Astrocyte (in vitro differentiated cells and primary cell): ENCODE data around the gene SECISBP2L. TPM values are rescaled to one million over a fixed set of nuclear protein-coding genes. Genes with fewer than 3 reads are reported as not detected.

Source experiments
- DNase-seq: peaks from one replicate; pipeline ENCODE4 v3.0.0-alpha.2; 2010; ENCODE audit warnings: low read depth
- FAIRE-seq: peaks from 2 replicates; lab custom pipeline; 2011; peaks lifted over from hg19 to GRCh38; lab: Jason Lieb, UNC
- H2AFZ ChIP-seq: 2 replicates; pipeline ENCODE4 v1.6.0; 2012; ENCODE audit warnings: low read depth, low read length, inconsistent platforms
- H3K27ac ChIP-seq: 2 replicates; pipeline ENCODE4 v1.5.1; 2011; ENCODE audit warnings: low read depth, low read length, inconsistent platforms
- H3K27me3 ChIP-seq: 2 replicates; pipeline ENCODE4 v1.6.0; 2011; ENCODE audit warnings: low read length, inconsistent platforms; ENCODE audit not compliant: insufficient read depth
- H3K36me3 ChIP-seq: 2 replicates; pipeline ENCODE4 v1.5.1; 2011; ENCODE audit warnings: low read length, inconsistent platforms; ENCODE audit not compliant: insufficient read depth
- H3K4me1 ChIP-seq: 2 replicates; pipeline ENCODE4 v1.5.1; 2011; ENCODE audit warnings: low read length, inconsistent platforms; ENCODE audit not compliant: insufficient read depth
- H3K4me2 ChIP-seq: 2 replicates; pipeline ENCODE4 v1.6.0; 2012; ENCODE audit warnings: low read length, inconsistent platforms
- H3K4me3 ChIP-seq: 2 replicates; pipeline ENCODE4 v1.5.1; 2011; ENCODE audit warnings: low read depth, mild to moderate bottlenecking, low read length, inconsistent platforms; ENCODE audit not compliant: insufficient read depth
- H3K79me2 ChIP-seq: 2 replicates; pipeline ENCODE4 v1.6.0; 2012; ENCODE audit warnings: mild to moderate bottlenecking, low read length, inconsistent platforms; ENCODE audit not compliant: insufficient read depth
- H3K9ac ChIP-seq: 2 replicates; pipeline ENCODE4 v1.6.0; 2012; ENCODE audit warnings: mild to moderate bottlenecking, low read length, inconsistent platforms
- H3K9me3 ChIP-seq: 2 replicates; pipeline ENCODE4 v1.5.1; 2012; ENCODE audit warnings: low read depth, mild to moderate bottlenecking, low read length, inconsistent platforms; ENCODE audit not compliant: insufficient read depth
- H4K20me1 ChIP-seq: 2 replicates; pipeline ENCODE4 v1.6.0; 2012; ENCODE audit warnings: low read length, inconsistent platforms; ENCODE audit not compliant: insufficient read depth
- H3K27ac Mint-ChIP-seq: one replicate; pipeline ENCODE4 v1.8.0; 2021; ENCODE audit warnings: mild to moderate bottlenecking, mixed read lengths; ENCODE audit not compliant: unreplicated experiment
- H3K27me3 Mint-ChIP-seq: one replicate; pipeline ENCODE4 v1.8.0; 2021; ENCODE audit warnings: low read depth, mixed read lengths; ENCODE audit not compliant: unreplicated experiment
- H3K36me3 Mint-ChIP-seq: one replicate; pipeline ENCODE4 v1.8.0; 2021; ENCODE audit warnings: low read depth, mixed read lengths; ENCODE audit not compliant: unreplicated experiment
- H3K4me1 Mint-ChIP-seq: one replicate; pipeline ENCODE4 v1.8.0; 2021; ENCODE audit warnings: low read depth, mixed read lengths; ENCODE audit not compliant: unreplicated experiment
- H3K4me3 Mint-ChIP-seq: one replicate; pipeline ENCODE4 v1.8.0; 2021; ENCODE audit warnings: mild to moderate bottlenecking, moderate library complexity, mixed read lengths; ENCODE audit not compliant: unreplicated experiment
- H3K9me3 Mint-ChIP-seq: one replicate; pipeline ENCODE4 v1.8.0; 2021; ENCODE audit warnings: mild to moderate bottlenecking, mixed read lengths; ENCODE audit not compliant: unreplicated experiment
- CTCF ChIP-seq: IDR thresholded peaks from 2 replicates; pipeline ENCODE4 v1.5.1; 2011; ENCODE audit warnings: low read depth, mild to moderate bottlenecking, inconsistent platforms, low read length, moderate library complexity; ENCODE audit not compliant: insufficient read depth
- EZH2 ChIP-seq: IDR thresholded peaks from 2 replicates; pipeline ENCODE4 v1.6.1; 2012; ENCODE audit warnings: mild to moderate bottlenecking, low read length, inconsistent platforms; ENCODE audit not compliant: insufficient read depth
- total RNA-seq: library from RNA; stranded (reverse); gene quantifications from 2 replicates; pipeline ENCODE4 v1.2.1, GENCODE V29; 2021

The SECISBP2L gene
- total RNA-seq, 1 donor from 2014 or later = 52.5 TPM

DNA sequence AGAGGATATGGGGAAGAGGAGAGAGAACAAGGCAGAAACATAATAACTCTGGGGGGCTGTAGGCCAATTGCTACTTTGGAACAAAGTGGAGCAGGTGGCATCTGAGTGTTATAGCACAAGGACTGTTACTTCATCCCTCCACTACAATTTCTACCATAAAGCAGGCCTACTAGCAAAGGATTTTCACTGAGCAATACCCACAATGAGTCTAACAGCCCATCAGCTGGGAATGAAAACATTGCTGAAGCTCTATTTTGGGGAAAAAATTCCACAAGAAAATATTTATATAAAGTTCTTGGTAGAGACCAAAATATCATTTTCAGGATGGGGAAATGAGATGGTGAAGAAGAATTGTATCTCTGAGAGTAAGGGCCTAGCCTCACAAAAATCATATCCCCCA, 78.9 kb downstream of the SECISBP2L start:
- Mint-ChIP-seq H3K4me3 (no peak overlapping the region), H3K9me3 (peaks cover 4% of the 10 kb centered on the region), H3K27me3 (no peaks in the 10 kb centered on the region), H3K36me3 (no peaks in the 10 kb centered on the region), H3K4me1 (peaks cover 19% of the 10 kb centered on the region), H3K27ac (no peak overlapping the region)
- no peak for TF ChIP-seq CTCF
- no peak for TF ChIP-seq EZH2
- no peak for FAIRE-seq
- Histone ChIP-seq H3K36me3 (no peaks in the 10 kb centered on the region), H3K9ac (no peak overlapping the region), H4K20me1 (no peaks in the 10 kb centered on the region), H3K4me1 (peaks cover 24% of the 10 kb centered on the region), H2AFZ (no peak overlapping the region), H3K4me2 (peak overlapping the region; percentile 13), H3K27me3 (no peaks in the 10 kb centered on the region), H3K79me2 (no peaks in the 10 kb centered on the region), H3K27ac (no peak overlapping the region), H3K4me3 (no peak overlapping the region), H3K9me3 (no peaks in the 10 kb centered on the region)
- no peak for DNase-seq

DNA sequence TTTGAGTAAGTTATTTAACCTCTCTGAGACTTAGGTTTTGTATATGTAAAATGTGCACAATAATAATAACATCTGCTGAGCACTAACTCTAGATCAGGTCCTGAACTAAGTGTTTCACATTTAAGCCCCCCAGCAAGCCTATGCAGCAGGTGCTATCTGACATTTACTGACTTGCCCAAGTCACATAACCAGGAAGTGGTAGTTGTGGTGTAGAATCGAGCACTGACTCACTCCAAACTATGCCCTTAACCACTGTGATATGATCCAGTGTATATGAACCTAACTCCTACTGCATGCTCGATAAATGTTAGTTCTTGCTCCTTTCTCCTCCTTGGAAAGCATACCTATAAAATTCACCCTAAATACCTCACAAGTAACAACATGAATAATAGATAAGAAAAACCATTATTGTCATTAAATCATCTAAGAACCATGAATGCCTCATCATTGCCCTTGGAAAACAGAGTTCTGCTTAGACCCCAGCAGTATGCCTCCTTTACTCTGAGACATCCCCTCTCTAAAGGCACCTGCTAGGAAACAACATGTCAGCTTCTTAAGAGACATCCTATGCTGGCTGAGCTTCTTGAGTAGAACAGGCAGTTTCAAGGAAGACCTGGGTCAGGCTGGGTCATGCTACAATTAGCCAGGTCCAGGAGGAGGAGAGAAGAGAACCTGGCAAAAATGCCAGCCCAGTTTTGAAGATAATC, 79.5 kb downstream of the SECISBP2L start:
- Histone ChIP-seq H3K4me2 (peak overlapping the region; percentile 13), H3K4me3 (no peak overlapping the region), H2AFZ (no peak overlapping the region), H3K36me3 (no peaks in the 10 kb centered on the region), H3K27ac (no peak overlapping the region), H3K4me1 (peaks cover 27% of the 10 kb centered on the region), H3K79me2 (peaks cover 3% of the 10 kb centered on the region), H3K9me3 (no peaks in the 10 kb centered on the region), H3K27me3 (no peaks in the 10 kb centered on the region), H3K9ac (no peak overlapping the region), H4K20me1 (no peaks in the 10 kb centered on the region)
- no peaks in the 10 kb centered on the region for H3K36me3 Mint-ChIP-seq
- no peak overlapping the region for H3K4me3 Mint-ChIP-seq
- FAIRE-seq = peak; percentile 92
- H3K9me3 Mint-ChIP-seq = peaks cover 4% of the 10 kb centered on the region
- no peak overlapping the region for H3K27ac Mint-ChIP-seq
- no peak for TF ChIP-seq CTCF
- no peak for TF ChIP-seq EZH2
- peaks cover 5% of the 10 kb centered on the region for H3K27me3 Mint-ChIP-seq
- peak; percentile 87 for DNase-seq
- H3K4me1 Mint-ChIP-seq = peaks cover 19% of the 10 kb centered on the region

GRCh38 chr15:48965972-48966371, 80.3 kb downstream of the SECISBP2L start:
- Mint-ChIP-seq H3K4me3 (no peak overlapping the region), H3K36me3 (no peaks in the 10 kb centered on the region), H3K9me3 (peaks cover 4% of the 10 kb centered on the region), H3K4me1 (peaks cover 21% of the 10 kb centered on the region), H3K27me3 (peaks cover 12% of the 10 kb centered on the region), H3K27ac (no peak overlapping the region)
- Histone ChIP-seq H3K36me3 (no peaks in the 10 kb centered on the region), H3K4me1 (peaks cover 27% of the 10 kb centered on the region), H3K9me3 (no peaks in the 10 kb centered on the region), H2AFZ (no peak overlapping the region), H3K9ac (no peak overlapping the region), H3K4me3 (no peak overlapping the region), H3K27me3 (no peaks in the 10 kb centered on the region), H3K79me2 (peaks cover 3% of the 10 kb centered on the region), H3K4me2 (no peak overlapping the region), H3K27ac (no peak overlapping the region), H4K20me1 (no peaks in the 10 kb centered on the region)
- DNase-seq = no peak
- FAIRE-seq = no peak
- TF ChIP-seq CTCF = peak; percentile 15
- TF ChIP-seq EZH2 = no peak
